Endothelial cell of umbilical vein (primary cell): Measurements from ENCODE around the gene PAK4.

Source experiments
- EZH2 ChIP-seq: IDR thresholded peaks from 2 replicates; pipeline ENCODE4 v1.6.1; 2012; ENCODE audit warnings: borderline replicate concordance, low read depth, mild to moderate bottlenecking, moderate library complexity, low read length, inconsistent platforms; ENCODE audit not compliant: severe bottlenecking
- GATA2 ChIP-seq: IDR thresholded peaks from 2 replicates; pipeline ENCODE4 v1.7.0; 2011; ENCODE audit warnings: low read depth, mild to moderate bottlenecking, moderate library complexity, mixed read lengths, low read length; ENCODE audit not compliant: insufficient read length, insufficient read depth
- MYC ChIP-seq: IDR thresholded peaks from one replicate; pipeline ENCODE4 v1.6.1; 2011; ENCODE audit warnings: mild to moderate bottlenecking, low read depth, low read length
- POLR2A ChIP-seq: IDR thresholded peaks from 2 replicates; pipeline ENCODE4 v1.6.1; 2012; ENCODE audit warnings: low read depth, mild to moderate bottlenecking, control low read depth, low read length
- POLR2AphosphoS5 ChIP-seq: IDR thresholded peaks from 2 replicates; pipeline ENCODE4 v1.6.1; 2012; ENCODE audit warnings: low read depth, mild to moderate bottlenecking, control low read depth, low read length, moderate library complexity; ENCODE audit not compliant: insufficient read depth
- TF ChIP-seq, protein P1 (sequence below), 2 donors: IDR thresholded peaks; 1 replicate in 1 of 2; 2 replicates in 1 of 2; pipeline ENCODE4 v1.5.1; 2011; ENCODE audit warnings: low read length in 2 of 2, mild to moderate bottlenecking in 2 of 2, moderate library complexity in 2 of 2, control low read depth in 1 of 2, inconsistent platforms in 1 of 2, low read depth in 1 of 2; ENCODE audit not compliant: insufficient read depth in 1 of 2; ENCODE audit errors: extremely low read depth in 1 of 2

GRCh38 chr19:39162441-39163043, 37.0 kb downstream of the PAK4 start:
- no peak for TF ChIP-seq POLR2A
- TF ChIP-seq GATA2: no peak
- no peak for TF ChIP-seq POLR2AphosphoS5
- TF ChIP-seq, protein P1, sequence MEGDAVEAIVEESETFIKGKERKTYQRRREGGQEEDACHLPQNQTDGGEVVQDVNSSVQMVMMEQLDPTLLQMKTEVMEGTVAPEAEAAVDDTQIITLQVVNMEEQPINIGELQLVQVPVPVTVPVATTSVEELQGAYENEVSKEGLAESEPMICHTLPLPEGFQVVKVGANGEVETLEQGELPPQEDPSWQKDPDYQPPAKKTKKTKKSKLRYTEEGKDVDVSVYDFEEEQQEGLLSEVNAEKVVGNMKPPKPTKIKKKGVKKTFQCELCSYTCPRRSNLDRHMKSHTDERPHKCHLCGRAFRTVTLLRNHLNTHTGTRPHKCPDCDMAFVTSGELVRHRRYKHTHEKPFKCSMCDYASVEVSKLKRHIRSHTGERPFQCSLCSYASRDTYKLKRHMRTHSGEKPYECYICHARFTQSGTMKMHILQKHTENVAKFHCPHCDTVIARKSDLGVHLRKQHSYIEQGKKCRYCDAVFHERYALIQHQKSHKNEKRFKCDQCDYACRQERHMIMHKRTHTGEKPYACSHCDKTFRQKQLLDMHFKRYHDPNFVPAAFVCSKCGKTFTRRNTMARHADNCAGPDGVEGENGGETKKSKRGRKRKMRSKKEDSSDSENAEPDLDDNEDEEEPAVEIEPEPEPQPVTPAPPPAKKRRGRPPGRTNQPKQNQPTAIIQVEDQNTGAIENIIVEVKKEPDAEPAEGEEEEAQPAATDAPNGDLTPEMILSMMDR (IDR thresholded peaks at IDR 0.05; ENCODE audit: extremely low read depth in 1 of 2, insufficient read depth in 1 of 2, low read depth in 1 of 2, low read length in 2 of 2): no peak
- no peak for TF ChIP-seq EZH2
- TF ChIP-seq MYC: no peak
